HG02885 (cell line): Measurements from ENCODE around the gene NQO2.
"Not testable (repeated sequence)": the region's sequence is repeated elsewhere in the genome, so short reads cannot be mapped to it uniquely, and the experiment has no call there.

Source experiments
- ATAC-seq: cut with Tn5 transposase; IDR thresholded peaks from one replicate; pipeline ENCODE4 v1.9.1; 2021; ENCODE audit warnings: mild to moderate bottlenecking; ENCODE audit not compliant: unreplicated experiment, poor library complexity

The NQO2 gene

DNA sequence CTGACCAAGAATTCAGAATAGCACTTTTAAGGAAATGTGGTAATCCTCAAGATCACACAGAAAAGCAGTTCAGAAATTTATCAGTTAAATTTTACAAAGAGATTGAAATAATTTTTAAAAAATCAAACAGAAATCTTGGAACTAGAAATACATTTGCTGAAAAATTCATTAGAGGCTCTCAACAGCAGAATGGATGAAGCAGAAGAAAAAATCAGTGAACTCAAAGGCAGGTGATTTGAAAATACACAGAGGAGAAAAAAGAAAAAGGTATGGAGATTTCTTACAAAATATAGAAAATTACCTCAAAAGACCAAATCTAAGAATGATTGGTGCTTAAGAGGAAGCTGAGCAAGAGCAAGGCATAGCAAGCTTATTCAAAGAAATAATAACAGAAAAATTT is 11.5 kb downstream of the NQO2 start:
- ATAC-seq: no peak

DNA sequence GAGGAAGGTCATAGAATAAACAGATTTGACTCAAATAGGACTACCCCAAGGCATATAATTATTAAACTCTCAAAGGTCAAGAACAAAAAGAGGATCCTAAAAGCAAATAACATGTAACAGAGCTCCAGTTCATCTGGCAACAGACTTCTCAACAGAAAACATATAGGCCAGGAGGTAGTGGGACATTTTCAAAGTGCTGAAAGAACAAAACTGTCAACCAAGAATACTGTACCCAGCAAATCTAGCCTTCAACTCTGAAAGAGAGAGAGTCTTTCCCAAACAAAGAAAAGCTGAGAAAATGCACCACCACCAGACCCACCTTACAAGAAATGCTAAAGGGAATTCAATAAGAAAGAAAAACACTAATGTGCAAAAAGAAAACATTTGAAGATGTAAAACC is 11.9 kb downstream of the NQO2 start:
- no peak for ATAC-seq

DNA sequence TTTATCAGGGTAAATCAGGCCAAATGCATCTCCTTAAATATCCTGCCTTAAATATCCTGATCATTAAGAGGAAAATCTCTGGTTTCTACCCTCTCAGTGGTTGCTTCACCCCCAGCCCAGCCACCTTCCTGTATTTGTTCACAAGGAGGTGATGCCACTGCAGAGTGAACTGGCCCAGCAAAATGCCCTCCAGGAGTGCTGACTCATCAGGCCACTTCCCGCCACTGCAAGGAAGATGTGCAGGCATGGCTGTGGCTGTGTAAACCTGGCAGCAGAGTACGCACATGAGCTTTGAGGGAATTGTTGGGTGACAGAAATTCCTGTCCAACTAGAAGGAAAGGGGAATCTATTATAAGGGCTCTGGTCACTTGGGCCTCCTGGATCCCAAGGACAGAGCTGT is 13.8 kb downstream of the NQO2 start:
- no peak for ATAC-seq

DNA sequence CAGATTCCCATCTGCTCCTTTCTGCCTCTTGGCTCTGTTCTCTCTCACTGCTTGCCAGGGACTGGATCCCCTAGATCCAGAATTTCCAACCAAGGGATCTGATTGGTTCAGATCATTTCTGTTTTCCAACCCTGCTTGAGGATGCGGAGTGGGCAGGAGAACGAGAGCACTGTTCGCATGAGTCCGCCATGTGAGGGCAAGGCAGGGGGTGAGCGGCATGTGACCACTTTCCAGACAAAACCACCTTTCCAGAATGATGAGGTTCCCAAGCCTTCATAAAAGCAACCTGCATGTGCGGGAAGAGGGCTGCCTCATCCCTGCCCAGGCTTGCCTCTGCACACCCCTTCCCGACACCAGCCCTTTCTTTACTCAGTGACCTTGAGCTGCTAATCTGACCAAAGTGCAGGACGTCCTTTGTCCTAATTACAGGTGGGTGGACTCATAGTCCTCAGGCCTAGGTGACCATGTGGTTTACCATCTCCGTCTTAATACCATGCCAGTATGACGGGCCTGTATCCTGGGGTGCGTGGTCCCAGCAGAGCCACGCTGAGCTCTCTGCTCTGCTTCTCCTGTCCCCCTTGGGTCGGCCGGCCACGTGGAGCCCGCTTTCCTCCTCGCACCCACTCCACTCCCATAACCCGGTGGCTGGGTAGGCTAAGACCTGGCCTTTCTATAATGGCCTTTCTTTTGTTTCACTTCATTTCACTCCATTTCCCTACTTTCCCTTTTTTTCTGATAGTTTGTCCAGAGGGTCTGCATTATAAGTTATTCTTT is 14.4 kb downstream of the NQO2 start:
- ATAC-seq: no peak

DNA sequence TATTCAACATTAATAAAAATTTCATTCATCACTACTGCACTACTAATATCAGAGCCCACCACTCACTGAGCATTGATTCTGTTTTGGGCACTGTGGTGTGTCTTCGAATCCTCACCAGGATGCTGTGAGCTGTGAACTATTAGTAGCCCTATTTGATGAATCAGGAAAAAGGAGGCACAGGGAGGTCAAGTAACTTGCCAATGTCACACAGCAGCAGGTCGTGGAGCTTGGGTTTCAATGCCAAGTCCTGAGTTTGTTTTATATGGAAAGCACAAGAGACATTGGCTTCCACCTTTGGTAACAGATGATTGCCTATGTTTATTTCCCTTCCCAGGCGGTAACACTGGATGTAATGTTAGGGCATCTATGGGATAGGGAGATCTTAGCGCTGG is 15.0 kb downstream of the NQO2 start:
- no peak for ATAC-seq

DNA sequence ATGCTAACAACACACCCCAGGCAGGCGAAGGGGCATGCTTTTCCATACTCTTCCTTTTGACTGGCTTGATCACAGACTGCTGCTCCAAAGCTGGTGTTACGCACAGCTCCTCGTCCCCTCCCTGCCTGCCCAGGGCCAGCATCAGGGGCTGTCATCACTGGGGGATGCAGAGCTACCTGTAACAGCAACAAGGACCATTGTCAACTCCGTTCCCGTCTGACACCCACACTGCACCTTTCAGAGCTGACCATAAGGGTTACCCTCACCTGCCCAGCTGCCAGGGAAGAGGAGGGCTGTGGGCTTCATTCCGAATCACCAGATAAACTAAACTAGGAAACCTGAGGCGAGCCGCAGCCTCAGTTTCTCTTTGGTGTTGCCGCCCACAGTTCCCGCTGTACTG is 15.4 kb downstream of the NQO2 start:
- no peak for ATAC-seq

DNA sequence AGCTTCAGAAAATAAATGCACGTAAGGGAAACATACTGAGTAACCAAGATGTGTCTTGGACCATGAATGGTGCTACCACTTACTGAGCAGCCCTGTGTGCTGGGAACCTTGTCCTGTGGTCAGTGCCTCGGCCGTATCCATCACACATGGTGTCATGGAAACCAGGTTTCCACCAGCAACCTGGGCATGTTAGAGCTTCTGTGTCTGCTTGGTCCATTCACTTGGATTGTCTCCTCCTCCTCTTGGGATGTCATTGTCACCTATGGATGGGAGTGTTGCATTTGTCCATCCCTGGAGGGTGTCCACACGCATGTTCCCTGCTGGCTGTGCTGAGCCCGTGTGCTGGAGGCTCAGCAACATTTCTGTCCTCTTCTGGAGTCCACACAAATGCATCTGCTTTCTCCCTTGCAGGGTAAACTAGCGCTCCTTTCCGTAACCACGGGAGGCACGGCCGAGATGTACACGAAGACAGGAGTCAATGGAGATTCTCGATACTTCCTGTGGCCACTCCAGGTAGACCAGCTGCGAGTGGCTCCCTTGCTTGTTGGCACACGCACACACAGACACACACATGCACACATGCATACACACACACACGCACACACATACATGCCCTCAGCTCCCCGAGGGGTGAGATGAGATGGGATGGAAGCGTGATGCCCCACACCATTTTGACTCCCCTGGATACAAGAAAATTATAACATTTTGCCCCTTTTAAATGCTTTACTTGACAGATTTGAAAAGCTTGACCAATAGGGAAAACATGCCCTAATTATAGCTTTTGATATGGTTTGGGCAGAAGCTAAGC is 17.0 kb downstream of the NQO2 start:
- ATAC-seq: no peak

DNA sequence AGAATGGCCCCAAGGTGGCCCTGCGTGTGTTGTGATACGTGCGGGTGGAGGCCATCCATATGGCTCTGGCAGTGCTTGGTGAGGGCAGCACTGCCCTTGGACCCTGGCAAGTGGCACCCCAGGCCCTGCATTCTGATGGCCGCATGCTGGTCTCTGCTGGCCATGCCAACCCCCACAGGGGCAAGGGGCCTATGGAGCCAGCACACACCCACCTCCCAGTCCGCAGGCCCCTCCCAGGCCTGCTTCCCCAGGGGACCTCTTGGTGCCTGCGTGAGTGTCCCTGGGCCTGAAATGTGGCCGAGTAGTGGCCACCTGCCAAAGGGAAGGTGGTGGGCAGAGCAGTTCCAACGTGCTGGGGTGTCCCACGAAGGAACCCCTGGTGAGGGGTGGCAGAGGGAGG is 17.6 kb downstream of the NQO2 start:
- ATAC-seq: no peak

DNA sequence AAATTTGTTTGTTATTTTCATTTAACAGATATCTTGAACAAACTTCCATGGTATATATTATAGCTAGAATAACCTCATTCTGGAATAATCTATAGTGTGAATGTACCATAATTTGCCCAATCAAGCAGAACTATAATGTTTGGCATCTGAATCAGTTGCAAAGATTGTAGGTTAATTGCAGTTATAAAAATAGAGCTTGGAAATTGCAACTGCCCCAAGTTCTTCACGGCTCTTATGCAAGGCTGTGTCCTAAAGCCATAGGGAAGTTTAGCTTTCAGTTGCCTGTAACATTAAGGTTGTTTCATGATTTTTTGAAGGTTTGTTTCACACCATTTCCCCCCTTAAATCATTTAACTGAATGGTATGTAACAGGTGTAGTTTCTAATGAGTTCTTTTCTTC is 19.4 kb downstream of the NQO2 start:
- no peak for ATAC-seq

DNA sequence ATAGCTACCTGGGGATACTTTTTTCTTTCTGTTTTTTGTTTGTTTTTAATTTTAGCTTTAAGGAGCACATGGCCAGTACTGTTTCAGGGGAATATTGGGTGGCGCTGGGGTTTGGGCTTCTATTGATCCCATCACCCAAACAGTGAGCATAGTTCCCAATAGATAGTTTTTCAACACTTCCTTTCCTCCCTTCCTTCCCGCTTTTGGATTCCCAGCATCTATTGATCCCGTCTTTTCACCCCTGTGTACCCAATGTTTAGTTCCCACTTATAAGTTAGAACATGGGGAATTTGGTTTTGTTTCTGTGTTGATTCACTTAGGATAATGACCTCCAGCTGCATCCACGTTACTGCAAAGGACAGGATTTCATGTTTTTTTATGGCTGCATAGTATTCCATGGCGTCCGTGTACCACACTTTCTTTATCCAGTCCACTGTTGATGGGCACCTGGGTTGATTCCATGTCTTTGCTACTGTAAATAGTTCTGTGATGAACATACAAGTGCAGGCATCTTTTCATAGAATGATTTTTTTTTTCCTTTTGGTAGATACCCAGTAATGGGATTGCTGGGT is 20.1 kb downstream of the NQO2 start:
- no peak for ATAC-seq

DNA sequence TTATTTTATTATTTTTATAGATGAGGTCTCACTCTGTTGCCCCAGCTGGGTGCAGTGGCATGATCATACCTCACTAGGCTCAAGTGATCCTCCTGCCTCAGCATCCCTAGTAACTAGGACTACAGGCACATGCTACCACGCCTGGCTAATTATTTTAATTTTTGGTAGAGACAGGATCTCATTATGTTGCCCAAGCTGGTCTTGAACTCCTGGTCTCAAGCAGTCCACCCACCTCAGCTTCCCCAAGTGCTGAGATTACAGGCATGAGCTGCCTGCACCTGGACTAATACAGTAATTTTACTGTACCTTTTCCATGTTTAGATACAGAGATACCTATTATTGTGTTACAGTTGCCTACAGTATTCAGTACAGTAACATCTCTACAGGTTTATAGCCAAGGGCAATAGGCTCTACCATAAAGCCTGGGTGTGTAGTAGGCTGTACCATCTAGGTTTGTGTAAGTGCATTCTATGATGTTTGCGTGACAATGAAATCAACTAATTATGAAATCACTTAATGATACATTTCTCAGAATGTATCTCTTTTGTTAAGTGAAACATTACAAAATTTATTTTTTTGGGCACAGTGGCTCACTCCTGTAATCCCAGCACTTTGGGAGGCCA is 21.4 kb downstream of the NQO2 start:
- ATAC-seq: not testable (repeated sequence)

DNA sequence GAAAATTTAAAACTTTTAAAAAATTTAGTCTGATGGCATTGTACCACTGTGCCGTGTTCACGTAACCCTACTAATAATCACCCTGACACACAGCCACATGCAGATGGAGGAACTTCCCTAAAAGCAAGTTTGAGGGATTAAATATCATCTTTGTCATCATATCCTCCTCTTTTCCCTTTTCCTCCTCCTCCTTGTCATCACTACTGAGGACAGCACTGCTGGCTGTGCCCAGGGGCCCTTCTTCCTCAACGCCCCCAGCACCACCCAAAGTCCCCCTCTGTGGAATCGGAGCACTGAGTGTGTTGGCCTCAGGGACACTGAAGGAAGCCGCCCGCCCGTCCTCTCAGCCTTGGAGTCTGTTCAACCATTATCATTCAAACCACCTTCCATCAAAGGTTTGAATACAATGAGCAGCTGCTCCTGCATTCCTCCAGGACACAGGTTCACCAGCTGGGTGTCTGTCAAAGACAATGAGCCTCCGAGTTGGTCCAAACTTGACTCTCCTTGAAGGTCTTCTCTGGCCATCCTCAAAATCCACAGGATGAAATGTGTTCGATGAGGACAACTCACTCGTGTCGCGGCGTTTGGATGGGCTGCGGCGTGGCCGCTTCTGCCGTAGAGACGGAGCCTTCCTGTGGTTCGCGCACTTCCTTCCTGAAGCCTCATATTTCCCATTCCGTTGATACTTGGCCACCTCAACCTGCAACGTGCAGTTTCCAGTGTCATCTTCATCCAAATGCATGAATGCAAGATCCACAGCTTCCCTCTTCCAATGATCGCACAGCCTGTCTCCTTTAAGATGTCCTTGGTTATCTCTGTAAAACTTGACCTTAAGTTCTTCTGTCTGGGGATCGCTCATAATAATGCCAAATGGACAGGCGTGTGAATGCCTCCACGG is 23.3 kb downstream of the NQO2 start:
- ATAC-seq: no peak

DNA sequence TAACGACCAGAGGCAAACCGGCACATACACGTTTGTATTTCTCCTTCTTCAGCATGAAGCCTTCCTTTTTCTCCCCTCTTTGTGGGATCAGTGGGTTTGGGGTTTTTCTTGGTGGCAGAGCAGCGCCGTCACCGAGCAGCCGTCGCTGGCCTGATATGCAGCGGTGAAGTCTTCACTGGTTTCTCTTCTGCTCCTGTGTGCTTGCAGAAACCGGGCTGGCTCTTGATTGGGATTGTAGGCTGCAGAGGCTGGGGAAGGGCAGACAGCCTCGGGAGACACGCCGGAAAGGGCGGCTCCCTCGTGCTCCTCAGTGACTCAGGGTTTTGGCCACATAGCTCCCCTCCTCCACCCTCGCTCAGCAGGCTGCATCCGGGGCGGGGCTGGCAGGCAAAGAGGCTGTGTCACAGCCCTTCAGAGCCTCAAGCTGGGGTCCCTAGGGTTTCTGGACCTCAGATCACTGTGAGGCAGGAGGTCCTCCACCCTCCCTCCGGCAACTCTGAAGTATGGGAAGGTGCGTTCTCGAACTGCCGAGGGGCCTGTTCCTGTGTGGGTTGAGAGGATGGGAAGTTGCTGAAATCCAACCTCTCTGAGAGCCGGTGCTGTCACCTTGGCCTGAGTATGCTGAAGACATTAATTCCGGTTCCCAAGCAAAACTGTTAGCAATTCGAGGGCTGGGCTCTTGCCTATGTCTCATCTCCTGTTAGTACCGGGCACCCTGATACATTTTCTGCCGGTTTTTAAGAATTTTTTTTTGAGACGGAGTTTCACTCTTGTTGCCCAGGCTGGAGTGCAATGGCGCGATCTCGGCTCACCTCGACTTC is 24.2 kb downstream of the NQO2 start:
- ATAC-seq: peak; percentile 83

DNA sequence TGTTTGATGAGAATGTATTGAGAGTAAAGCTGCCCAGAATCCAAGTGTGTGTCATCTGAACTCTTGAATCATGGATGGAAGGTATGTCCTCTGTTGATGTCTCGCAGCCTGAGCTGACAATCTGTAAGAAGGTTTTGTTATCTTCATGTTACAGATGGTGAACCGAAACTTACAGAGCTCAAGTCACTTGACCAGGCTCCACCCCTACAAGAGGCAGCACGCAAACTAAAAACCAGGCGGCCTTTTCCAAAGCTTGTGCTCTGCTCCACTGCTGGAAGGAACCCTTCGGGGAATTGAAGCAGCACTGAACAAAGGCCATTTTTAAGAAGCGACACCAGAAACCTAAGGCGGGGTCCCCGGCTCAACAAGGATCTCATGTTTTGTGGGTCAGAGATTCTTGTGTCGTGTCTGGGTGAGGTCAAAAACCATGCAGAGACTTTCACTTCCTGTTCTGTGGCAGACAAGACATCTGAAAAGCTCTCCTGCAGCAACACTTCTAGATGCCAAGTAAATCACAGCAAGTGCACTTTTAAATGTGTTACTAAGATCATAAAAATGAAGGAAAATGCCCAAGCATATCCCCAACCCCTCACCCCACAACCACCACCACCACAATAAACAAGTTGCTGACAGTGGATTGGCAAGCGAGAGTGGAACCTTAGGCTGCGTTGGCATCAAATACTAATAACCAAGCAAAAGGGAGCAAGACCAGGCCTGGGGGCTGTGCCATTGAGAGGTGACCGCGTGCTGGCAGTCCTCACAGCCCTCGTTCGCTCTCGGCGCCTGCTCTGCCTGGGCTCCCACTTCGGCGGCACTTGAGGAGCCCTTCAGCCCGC is 27.3 kb downstream of the NQO2 start:
- peak; percentile 69 for ATAC-seq

DNA sequence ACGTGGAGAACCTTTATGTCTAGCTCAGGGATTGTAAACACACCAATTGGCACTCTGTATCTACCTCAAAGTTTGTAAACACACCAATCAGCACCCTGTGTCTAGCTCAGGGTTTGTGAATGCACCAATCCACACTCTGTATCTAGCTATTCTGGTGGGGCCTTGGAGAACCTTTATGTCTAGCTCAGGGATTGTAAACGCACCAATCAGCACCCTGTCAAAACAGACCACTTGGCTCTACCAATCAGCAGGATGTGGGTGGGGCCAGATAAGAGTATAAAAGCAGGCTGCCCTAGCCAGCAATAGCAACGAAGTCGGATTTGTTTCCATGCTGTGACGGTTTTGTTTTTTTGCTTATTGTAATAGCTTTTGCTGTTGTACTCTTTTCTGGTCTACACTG is 28.5 kb downstream of the NQO2 start:
- not testable (repeated sequence) for ATAC-seq

DNA sequence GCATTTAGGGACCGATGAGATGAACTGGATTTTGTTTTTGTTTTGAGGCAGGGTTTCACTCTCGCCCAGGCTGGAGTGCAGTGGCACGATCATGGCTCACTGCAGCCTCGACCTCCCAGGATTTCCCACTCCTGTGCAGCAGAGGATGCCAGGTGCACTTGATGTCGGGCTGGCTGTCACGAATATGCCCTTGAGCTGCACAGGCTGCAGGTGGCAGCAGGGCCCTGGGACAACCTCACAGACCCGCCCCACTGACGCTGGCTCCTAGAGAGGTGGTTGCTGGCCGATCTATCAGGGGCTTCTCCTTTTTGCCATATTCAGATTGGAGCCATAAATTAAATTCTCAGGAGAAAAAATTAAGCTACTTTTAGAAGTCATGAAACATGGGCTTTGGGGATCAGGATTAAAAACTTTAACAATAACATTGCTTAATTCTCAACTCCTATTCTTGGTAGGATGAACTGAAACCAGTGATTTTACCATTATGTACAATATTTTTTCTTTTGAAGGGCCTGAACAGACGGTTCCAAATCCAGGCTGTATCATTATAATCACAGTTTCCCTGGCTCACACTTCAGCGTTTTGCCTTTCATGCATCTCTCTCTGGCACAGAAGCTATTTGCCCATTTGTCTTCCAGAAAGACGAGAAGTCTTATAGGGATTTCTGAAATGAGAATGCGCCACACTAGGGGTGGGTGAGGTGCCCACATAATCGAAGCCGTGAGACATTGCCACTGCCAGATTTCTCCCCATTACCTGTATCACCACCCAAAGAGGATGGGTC is 32.4 kb downstream of the NQO2 start:
- ATAC-seq: no peak

DNA sequence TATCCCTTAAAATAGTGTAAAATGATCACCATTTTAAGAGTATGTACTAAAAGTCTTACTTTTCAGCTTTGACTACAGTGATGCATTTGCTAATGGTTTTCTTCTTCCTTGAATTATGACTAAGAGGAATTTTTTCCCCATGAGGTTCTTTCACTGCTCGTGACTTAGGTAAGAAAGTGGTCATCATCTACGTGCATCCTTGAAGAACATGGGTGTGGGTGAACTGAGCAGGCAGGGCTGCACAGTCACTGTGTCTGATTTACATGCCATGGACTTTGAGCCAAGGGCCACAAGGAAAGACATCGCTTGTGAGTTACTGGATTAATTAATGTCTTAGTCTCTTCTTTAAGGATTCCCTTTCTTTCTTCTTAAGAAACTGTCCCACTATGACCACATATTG is 33.3 kb downstream of the NQO2 start:
- no peak for ATAC-seq

DNA sequence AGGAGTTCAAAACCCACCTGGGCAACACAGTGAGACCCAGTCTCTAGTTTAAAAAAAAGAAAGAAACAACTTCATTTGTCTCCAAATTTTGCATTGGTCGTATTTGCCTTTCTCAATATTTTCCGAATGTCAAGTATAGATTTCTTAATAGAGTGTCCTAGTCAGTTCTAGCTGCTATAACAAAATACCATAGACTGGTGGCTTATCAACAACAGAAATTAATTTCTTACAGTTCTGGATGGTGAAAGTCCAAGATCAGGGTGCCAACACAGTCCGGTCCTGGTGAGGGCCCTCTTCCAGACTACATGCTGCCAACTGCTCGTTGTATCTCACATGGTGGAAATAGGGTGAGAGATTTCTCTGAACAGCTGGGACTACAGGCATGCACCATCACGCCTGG is 34.0 kb downstream of the NQO2 start:
- ATAC-seq: no peak
